ENCODE data around the gene NID1.

NID1 gene

DNA sequence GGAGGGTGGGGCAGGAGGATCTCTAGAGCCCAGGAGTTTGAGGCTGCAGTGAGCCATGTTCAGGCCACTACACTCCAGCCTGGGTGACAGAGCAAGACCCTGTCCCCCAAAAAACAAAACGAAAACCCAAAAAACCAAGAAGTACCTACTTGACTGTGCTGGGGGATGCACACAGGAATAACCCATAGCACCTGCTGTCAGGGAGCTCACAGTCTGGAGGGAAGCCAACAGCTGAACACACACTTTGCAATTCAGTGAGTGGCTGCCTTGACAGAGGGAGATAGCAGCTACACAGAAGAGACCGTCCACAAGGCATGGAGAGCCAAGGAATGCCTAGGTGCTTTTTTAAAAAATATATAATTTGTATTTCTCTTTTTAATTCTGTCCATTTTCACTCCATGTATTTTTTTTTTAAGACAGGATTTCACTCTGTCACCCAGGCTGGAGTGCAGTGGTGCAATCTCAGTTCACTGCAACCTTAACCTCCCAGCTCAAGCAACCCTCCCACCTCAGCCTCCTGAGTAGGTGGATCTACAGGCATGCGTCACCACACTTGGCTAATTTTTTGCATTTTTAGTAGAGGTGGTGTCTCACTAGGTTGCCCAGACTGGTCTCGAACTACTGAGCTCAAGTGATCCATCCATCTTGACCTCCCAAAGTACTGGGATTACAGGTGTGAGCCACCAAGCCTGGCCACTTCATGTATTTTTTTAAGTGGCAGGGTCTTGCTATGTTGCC is 68.7 kb downstream of the NID1 start:
- no peaks in the 10 kb centered on the region for H3F3A ChIP-seq (ENCODE audit: insufficient read depth, low read length)
- H3K9ac ChIP-seq (ENCODE audit: low read length): no peak overlapping the region
- no peaks in the 10 kb centered on the region for H3K27me3 ChIP-seq (replicated peaks; ENCODE audit: insufficient read depth, low read length)
- H3K4me2 ChIP-seq (ENCODE audit: low read depth, low read length): no peak overlapping the region
- H3K27ac ChIP-seq (ENCODE audit: low read length): no peak overlapping the region
- no peaks in the 10 kb centered on the region for H3K4me1 ChIP-seq (ENCODE audit: low read length)
- no peaks in the 10 kb centered on the region for H3K9me3 ChIP-seq (replicated peaks; ENCODE audit: insufficient read depth, low read length)
- no peak for DNase-seq
- no peak overlapping the region for H2AFZ ChIP-seq (ENCODE audit: low read length)
- H3K4me3 ChIP-seq (ENCODE audit: low read length): no peak overlapping the region
- no peaks in the 10 kb centered on the region for H3K79me2 ChIP-seq (ENCODE audit: low read length)
- no peaks in the 10 kb centered on the region for H4K20me1 ChIP-seq (ENCODE audit: insufficient read depth, low read length)
- TF ChIP-seq EZH2 (optimal IDR thresholded peaks at IDR 0.05; ENCODE audit: low read depth, low read length): no peak
- TF ChIP-seq, protein P1, sequence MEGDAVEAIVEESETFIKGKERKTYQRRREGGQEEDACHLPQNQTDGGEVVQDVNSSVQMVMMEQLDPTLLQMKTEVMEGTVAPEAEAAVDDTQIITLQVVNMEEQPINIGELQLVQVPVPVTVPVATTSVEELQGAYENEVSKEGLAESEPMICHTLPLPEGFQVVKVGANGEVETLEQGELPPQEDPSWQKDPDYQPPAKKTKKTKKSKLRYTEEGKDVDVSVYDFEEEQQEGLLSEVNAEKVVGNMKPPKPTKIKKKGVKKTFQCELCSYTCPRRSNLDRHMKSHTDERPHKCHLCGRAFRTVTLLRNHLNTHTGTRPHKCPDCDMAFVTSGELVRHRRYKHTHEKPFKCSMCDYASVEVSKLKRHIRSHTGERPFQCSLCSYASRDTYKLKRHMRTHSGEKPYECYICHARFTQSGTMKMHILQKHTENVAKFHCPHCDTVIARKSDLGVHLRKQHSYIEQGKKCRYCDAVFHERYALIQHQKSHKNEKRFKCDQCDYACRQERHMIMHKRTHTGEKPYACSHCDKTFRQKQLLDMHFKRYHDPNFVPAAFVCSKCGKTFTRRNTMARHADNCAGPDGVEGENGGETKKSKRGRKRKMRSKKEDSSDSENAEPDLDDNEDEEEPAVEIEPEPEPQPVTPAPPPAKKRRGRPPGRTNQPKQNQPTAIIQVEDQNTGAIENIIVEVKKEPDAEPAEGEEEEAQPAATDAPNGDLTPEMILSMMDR (IDR thresholded peaks at IDR 0.05; ENCODE audit: low read length): no peak
- TF ChIP-seq EZH2phosphoT487 (IDR thresholded peaks at IDR 0.05; ENCODE audit: low read length): no peak
- H3K9me2 ChIP-seq (replicated peaks; ENCODE audit: insufficient read depth, low read length): no peaks in the 10 kb centered on the region
- H3K36me3 ChIP-seq (replicated peaks; ENCODE audit: insufficient read depth, low read length): no peaks in the 10 kb centered on the region

DNA sequence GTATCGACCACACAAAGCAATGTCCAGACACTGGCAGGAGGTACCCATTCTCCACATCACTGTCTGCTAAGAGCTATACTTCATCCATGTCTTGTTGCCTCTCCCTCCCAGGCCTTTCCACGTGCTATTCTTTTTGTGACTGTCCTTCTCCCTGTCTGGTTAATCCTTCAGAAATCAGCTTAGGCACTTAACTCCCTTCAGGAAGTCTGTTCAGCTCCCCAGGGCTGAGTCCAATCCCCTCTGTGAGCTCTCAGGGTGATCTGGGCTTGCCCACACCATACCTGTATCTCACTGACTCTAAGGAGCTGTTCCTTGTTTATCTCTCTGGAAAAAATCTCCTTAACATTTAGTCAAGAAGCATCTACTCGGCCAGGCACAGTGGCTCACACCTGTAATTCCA is 69.4 kb downstream of the NID1 start:
- Histone ChIP-seq H3K4me2 (ENCODE audit: low read depth, low read length) (no peak overlapping the region), H3K79me2 (ENCODE audit: low read length) (no peaks in the 10 kb centered on the region), H3F3A (ENCODE audit: insufficient read depth, low read length) (no peaks in the 10 kb centered on the region), H3K9me3 (replicated peaks; ENCODE audit: insufficient read depth, low read length) (no peaks in the 10 kb centered on the region), H3K9me2 (replicated peaks; ENCODE audit: insufficient read depth, low read length) (no peaks in the 10 kb centered on the region), H3K27me3 (replicated peaks; ENCODE audit: insufficient read depth, low read length) (no peaks in the 10 kb centered on the region), H3K27ac (ENCODE audit: low read length) (no peak overlapping the region), H3K4me3 (ENCODE audit: low read length) (no peak overlapping the region), H3K36me3 (replicated peaks; ENCODE audit: insufficient read depth, low read length) (no peaks in the 10 kb centered on the region), H2AFZ (ENCODE audit: low read length) (no peak overlapping the region), H3K9ac (ENCODE audit: low read length) (no peak overlapping the region), H3K4me1 (ENCODE audit: low read length) (no peaks in the 10 kb centered on the region), H4K20me1 (ENCODE audit: insufficient read depth, low read length) (no peaks in the 10 kb centered on the region)
- TF ChIP-seq EZH2phosphoT487 (IDR thresholded peaks at IDR 0.05; ENCODE audit: low read length) (no peak), EZH2 (optimal IDR thresholded peaks at IDR 0.05; ENCODE audit: low read depth, low read length) (no peak)
- TF ChIP-seq, protein P1 (IDR thresholded peaks at IDR 0.05; ENCODE audit: low read length): no peak
- DNase-seq: no peak

DNA sequence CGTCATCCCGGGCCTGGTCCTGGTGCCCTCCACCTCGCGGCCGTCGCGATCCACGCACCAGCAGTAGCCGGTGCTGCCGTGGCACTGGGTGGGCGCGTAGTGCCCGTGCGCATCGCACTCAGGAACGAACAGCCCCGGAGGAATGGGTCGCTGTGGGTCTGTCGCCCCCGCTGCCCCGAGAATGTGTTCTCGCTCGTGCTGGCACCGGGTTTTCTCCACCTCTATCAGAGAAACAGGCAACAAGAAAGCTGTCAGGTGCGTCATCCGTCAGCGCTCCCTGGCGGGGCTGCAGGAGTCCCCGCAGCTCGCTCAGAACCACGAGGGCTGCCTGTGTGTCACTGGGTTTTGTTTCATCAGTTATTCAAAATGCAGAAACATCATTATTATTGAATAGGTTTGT is 71.2 kb downstream of the NID1 start:
- Histone ChIP-seq H3K79me2 (ENCODE audit: low read length) (no peaks in the 10 kb centered on the region), H3K9ac (ENCODE audit: low read length) (no peak overlapping the region), H3K4me1 (ENCODE audit: low read length) (no peaks in the 10 kb centered on the region), H2AFZ (ENCODE audit: low read length) (no peak overlapping the region), H3K4me3 (ENCODE audit: low read length) (no peak overlapping the region), H4K20me1 (ENCODE audit: insufficient read depth, low read length) (no peaks in the 10 kb centered on the region), H3K4me2 (ENCODE audit: low read depth, low read length) (no peak overlapping the region), H3F3A (ENCODE audit: insufficient read depth, low read length) (no peaks in the 10 kb centered on the region), H3K27me3 (replicated peaks; ENCODE audit: insufficient read depth, low read length) (no peaks in the 10 kb centered on the region), H3K36me3 (replicated peaks; ENCODE audit: insufficient read depth, low read length) (no peaks in the 10 kb centered on the region), H3K9me3 (replicated peaks; ENCODE audit: insufficient read depth, low read length) (no peaks in the 10 kb centered on the region), H3K27ac (ENCODE audit: low read length) (no peak overlapping the region), H3K9me2 (replicated peaks; ENCODE audit: insufficient read depth, low read length) (no peaks in the 10 kb centered on the region)
- TF ChIP-seq EZH2 (optimal IDR thresholded peaks at IDR 0.05; ENCODE audit: low read depth, low read length) (no peak), EZH2phosphoT487 (IDR thresholded peaks at IDR 0.05; ENCODE audit: low read length) (no peak)
- TF ChIP-seq, protein P1 (IDR thresholded peaks at IDR 0.05; ENCODE audit: low read length): no peak
- DNase-seq: no peak
